ENCODE measurements around the gene PLK2.

GRCh38 chr5:58490402-58491050, 30.6 kb upstream of the PLK2 start:
- TF ChIP-seq POLR2A (IDR thresholded peaks at IDR 0.05) = no peak
- no peak for TF ChIP-seq CTCF (IDR thresholded peaks at IDR 0.05)

Measured in uterus (tissue), 2 donors.